Measurements from ENCODE around the gene EPM2A.

EPM2A gene

GRCh38 chr6:145731447-145731846 is 3.9 kb downstream of the EPM2A start:
- H3K4me3 ChIP-seq (ENCODE audit: low read depth, low read length), result no peak overlapping the region
- no peak for DNase-seq (ENCODE audit: low read depth)
- no peak for TF ChIP-seq CTCF (IDR thresholded peaks at IDR 0.05; ENCODE audit: low read depth, low read length, missing control alignments)

DNA sequence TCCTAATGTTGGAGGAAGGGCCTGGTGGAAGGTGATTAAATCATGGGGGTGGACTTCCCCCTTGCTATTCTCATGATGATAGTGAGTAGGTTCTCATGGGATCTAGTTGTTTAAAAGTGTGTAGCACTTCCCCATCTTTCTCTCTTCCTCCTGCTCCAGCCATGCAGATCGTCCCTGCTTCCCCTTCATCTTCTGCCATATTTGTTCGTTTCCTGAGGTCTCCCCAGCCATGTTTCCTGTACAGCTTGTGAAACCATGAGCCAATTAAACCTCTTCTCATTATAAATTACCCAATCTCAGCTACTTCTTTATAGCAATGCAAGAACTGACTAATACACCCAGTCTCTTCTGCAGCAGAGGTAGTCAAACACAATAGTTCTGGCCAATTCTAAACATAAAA is 5.4 kb downstream of the EPM2A start:
- H3K4me3 ChIP-seq (ENCODE audit: low read depth, low read length), result no peak overlapping the region
- TF ChIP-seq CTCF (IDR thresholded peaks at IDR 0.05; ENCODE audit: low read depth, low read length, missing control alignments), result no peak
- no peak for DNase-seq (ENCODE audit: low read depth)

DNA sequence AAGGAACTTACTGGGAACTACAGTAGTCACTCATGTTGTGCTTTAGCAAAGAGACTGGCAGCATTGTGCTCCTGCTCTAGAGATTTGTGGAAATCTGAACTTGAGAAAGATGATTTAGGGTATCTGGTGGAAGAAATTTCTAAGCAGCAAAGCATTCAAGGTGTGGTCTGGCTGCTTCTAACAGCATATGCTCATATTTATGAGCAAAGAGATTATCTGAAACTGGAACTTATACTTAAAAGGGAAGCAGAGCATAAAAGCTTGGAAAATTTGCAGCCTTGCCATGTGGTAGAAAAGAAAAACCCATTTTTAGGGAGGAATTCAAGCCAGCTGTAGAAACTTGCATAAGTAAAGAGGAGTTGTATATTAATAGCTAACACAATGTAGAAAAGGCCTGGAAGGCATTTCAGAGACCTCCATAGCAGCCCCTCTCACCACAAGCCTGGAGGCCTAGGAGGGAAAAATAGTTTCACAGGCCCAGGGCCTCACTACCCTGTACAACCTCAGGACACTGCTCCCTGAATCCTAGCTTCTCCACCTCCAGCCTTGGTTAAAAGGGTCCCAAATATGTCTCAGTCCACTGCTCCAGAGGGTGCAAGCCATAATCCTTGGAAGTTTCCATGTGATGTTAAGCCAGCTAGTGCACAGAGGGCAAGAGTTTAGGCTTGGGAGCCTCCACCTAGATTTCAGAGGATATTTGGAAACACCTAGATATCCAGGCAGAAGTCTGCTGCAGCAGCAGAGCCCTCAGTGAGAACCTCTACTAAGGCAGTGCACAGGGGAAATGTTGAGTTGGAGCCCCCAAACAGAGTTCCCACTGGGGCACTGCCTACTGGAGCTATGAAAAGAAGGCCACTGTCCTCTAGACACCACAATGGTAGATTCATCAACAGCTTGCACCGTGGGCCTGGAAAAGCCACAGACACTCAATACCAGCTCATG is 6.6 kb downstream of the EPM2A start:
- TF ChIP-seq CTCF (IDR thresholded peaks at IDR 0.05; ENCODE audit: low read depth, low read length, missing control alignments), result no peak
- no peak for DNase-seq (ENCODE audit: low read depth)

DNA sequence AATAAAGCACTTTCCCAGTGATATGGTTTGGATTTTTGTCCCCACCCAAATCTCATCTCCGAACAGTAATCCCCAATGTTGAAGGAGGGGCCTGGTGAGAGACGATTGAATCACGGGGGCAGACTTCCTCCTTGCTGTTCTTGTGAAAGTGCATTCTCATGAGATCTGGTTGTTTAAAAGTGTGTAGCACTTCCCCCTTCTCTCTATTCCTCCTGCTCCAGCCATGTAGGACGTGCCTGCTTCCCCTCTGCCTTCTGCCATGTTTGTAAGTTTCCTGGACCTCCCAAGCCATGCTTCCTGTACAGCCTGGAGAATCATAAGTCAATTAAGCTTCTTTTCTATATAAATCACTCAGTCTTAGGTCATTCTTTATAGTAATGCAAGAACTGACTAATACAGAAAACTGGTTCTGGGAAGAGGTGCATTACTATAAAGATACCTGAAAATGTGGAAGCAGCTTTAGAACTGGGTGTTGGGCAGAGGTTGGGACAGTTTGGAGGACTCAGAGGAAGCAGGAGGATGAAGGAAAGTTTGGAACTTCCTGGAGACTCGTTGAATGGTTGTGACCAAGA is 7.4 kb downstream of the EPM2A start:
- no peak for DNase-seq (ENCODE audit: low read depth)
- no peak overlapping the region for H3K4me3 ChIP-seq (ENCODE audit: low read depth, low read length)
- no peak for TF ChIP-seq CTCF (IDR thresholded peaks at IDR 0.05; ENCODE audit: low read depth, low read length, missing control alignments)

More for the DNA sequence above, 6.6 kb downstream of the EPM2A start:
- H3K4me3 ChIP-seq (ENCODE audit: low read depth, low read length), result no peak overlapping the region

GRCh38 chr6:145725570-145725969 is 9.8 kb downstream of the EPM2A start:
- no peak overlapping the region for H3K4me3 ChIP-seq (ENCODE audit: low read depth, low read length)
- no peak for DNase-seq (ENCODE audit: low read depth)
- no peak for TF ChIP-seq CTCF (IDR thresholded peaks at IDR 0.05; ENCODE audit: low read depth, low read length, missing control alignments)

GRCh38 chr6:145723646-145724045 is 11.7 kb downstream of the EPM2A start:
- TF ChIP-seq CTCF (IDR thresholded peaks at IDR 0.05; ENCODE audit: low read depth, low read length, missing control alignments), result no peak
- DNase-seq (ENCODE audit: low read depth), result no peak
- no peak overlapping the region for H3K4me3 ChIP-seq (ENCODE audit: low read depth, low read length)
